ENCODE results near the gene TNFRSF14. TPM values are rescaled to one million over a fixed set of nuclear protein-coding genes. Genes with fewer than 3 reads are reported as not detected.

The TNFRSF14 gene
- total RNA-seq, 1 experiment from 2014 or later: 1.5 TPM

- no peaks in the 10 kb centered on the region for H3K4me1 Mint-ChIP-seq (ENCODE audit: low read depth, unreplicated experiment)
- Histone ChIP-seq H3K9me3 (no peaks in the 10 kb centered on the region), H3K4me1 (peaks cover 8% of the 10 kb centered on the region), H3K4me3 (ENCODE audit: low read depth, low read length) (no peak overlapping the region), H3K27me3 (replicated peaks; ENCODE audit: control insufficient read depth, insufficient read depth, low read length) (no peaks in the 10 kb centered on the region), H3K36me3 (ENCODE audit: control insufficient read depth, insufficient read depth, low read length) (no peaks in the 10 kb centered on the region)
- H3K9me3 Mint-ChIP-seq (ENCODE audit: unreplicated experiment): no peaks in the 10 kb centered on the region
- TF ChIP-seq CTCF (IDR thresholded peaks at IDR 0.05; ENCODE audit: insufficient read depth in 1 of 2, low read depth in 1 of 2, low read length in 1 of 2, severe bottlenecking in 1 of 2, unreplicated experiment in 1 of 2): no peak
- H3K36me3 Mint-ChIP-seq (ENCODE audit: insufficient read depth, unreplicated experiment): peaks cover 6% of the 10 kb centered on the region
- no peak overlapping the region for H3K4me3 Mint-ChIP-seq (ENCODE audit: unreplicated experiment)
- intact Hi-C loops (cut with micrococcal nuclease; ENCODE audit: unreplicated experiment): no loop called here
- POLR2A ChIA-PET: no interaction called here
- no peak for DNase-seq
- H3K27ac Mint-ChIP-seq (ENCODE audit: unreplicated experiment): no peak overlapping the region
- no TSS peak for BruUV-seq (replicated peaks)
- CTCF ChIA-PET: no interaction called here
- H3K27me3 Mint-ChIP-seq (ENCODE audit: insufficient read depth, unreplicated experiment): no peaks in the 10 kb centered on the region
These were observed 11.9 kb upstream of the TNFRSF14 start for GRCh38 chr1:2544093-2544874.

GRCh38 chr1:2544875-2545640, 11.1 kb upstream of the TNFRSF14 start:
- Histone ChIP-seq H3K36me3 (ENCODE audit: control insufficient read depth, insufficient read depth, low read length) (no peaks in the 10 kb centered on the region), H3K4me3 (ENCODE audit: low read depth, low read length) (no peak overlapping the region), H3K9me3 (no peaks in the 10 kb centered on the region), H3K4me1 (peaks cover 8% of the 10 kb centered on the region), H3K27me3 (replicated peaks; ENCODE audit: control insufficient read depth, insufficient read depth, low read length) (no peaks in the 10 kb centered on the region)
- no peaks in the 10 kb centered on the region for H3K9me3 Mint-ChIP-seq (ENCODE audit: unreplicated experiment)
- no peak for DNase-seq
- BruUV-seq (replicated peaks): no TSS peak
- ChIA-PET CTCF (interaction anchor here (1.2 to 1.3 kb wide), 3 partner anchors 13 to 132 kb away, joined by 3 to 8 read pairs (median 4); partner anchors contain the start of gene PEX10), POLR2A (interaction anchor here (1.0 kb wide), 1 partner anchor 19 kb away, joined by 4 read pairs; the partner anchor contains the start of gene PANK4)
- peak overlapping the region; percentile 85 for H3K4me3 Mint-ChIP-seq (ENCODE audit: unreplicated experiment)
- H3K36me3 Mint-ChIP-seq (ENCODE audit: insufficient read depth, unreplicated experiment): peaks cover 6% of the 10 kb centered on the region
- TF ChIP-seq CTCF (IDR thresholded peaks at IDR 0.05; ENCODE audit: insufficient read depth in 1 of 2, low read depth in 1 of 2, low read length in 1 of 2, severe bottlenecking in 1 of 2, unreplicated experiment in 1 of 2): no peak
- intact Hi-C loops (cut with micrococcal nuclease; ENCODE audit: unreplicated experiment): no loop called here
- H3K27me3 Mint-ChIP-seq (ENCODE audit: insufficient read depth, unreplicated experiment): no peaks in the 10 kb centered on the region
- H3K4me1 Mint-ChIP-seq (ENCODE audit: low read depth, unreplicated experiment): no peaks in the 10 kb centered on the region
- H3K27ac Mint-ChIP-seq (ENCODE audit: unreplicated experiment): no peak overlapping the region

GRCh38 chr1:2545754-2546514, 10.2 kb upstream of the TNFRSF14 start:
- BruUV-seq (replicated peaks): no TSS peak
- Mint-ChIP-seq H3K27me3 (ENCODE audit: insufficient read depth, unreplicated experiment) (no peaks in the 10 kb centered on the region), H3K9me3 (ENCODE audit: unreplicated experiment) (no peaks in the 10 kb centered on the region), H3K4me1 (ENCODE audit: low read depth, unreplicated experiment) (no peaks in the 10 kb centered on the region), H3K36me3 (ENCODE audit: insufficient read depth, unreplicated experiment) (peaks cover 6% of the 10 kb centered on the region), H3K4me3 (ENCODE audit: unreplicated experiment) (peak overlapping the region; percentile 85), H3K27ac (ENCODE audit: unreplicated experiment) (no peak overlapping the region)
- H3K36me3 ChIP-seq (ENCODE audit: control insufficient read depth, insufficient read depth, low read length): no peaks in the 10 kb centered on the region
- peaks cover 8% of the 10 kb centered on the region for H3K4me1 ChIP-seq
- peak; percentile 90 to 91 for DNase-seq
- H3K27me3 ChIP-seq (replicated peaks; ENCODE audit: control insufficient read depth, insufficient read depth, low read length): no peaks in the 10 kb centered on the region
- no peaks in the 10 kb centered on the region for H3K9me3 ChIP-seq
- intact Hi-C loops (cut with micrococcal nuclease; ENCODE audit: unreplicated experiment): loop anchor here (1.0 kb wide), 1 partner anchor 20 kb away; the partner anchor contains the start of gene PANK4
- ChIA-PET CTCF (interaction anchor here (0.8 to 1.3 kb wide), 5 partner anchors 14 to 133 kb away, joined by 3 to 8 read pairs (median 3); partner anchors contain the start of gene PEX10), POLR2A (interaction anchor here (0.7 to 1.1 kb wide), 4 partner anchors 20 to 154 kb away, joined by 3 to 4 read pairs (median 4); partner anchors contain the start of genes MORN1, PANK4, PEX10 and RER1)
- H3K4me3 ChIP-seq (ENCODE audit: low read depth, low read length): peak overlapping the region; percentile 65
- no peak for TF ChIP-seq CTCF (IDR thresholded peaks at IDR 0.05; ENCODE audit: insufficient read depth in 1 of 2, low read depth in 1 of 2, low read length in 1 of 2, severe bottlenecking in 1 of 2, unreplicated experiment in 1 of 2)

Data from Caco-2 (cell line).